Right lobe of liver (tissue), 4 donors: ENCODE data around the gene LRRC66.

Experiments
- POLR2A ChIP-seq: fragments of 450-650 bp; IDR thresholded peaks from one replicate; pipeline ENCODE4 v1.6.1; 2017; ENCODE audit warnings: antibody characterized with exemption, mild to moderate bottlenecking
- TF ChIP-seq, protein P1 (sequence below), 4 donors: fragments of 200-600 bp in 3 of 4; fragments of 450-650 bp in 1 of 4; IDR thresholded peaks; one replicate each; pipeline versions ENCODE4 v1.5.1 to v1.8.0; 2016 to 2022; ENCODE audit warnings: antibody characterized with exemption in 4 of 4, mild to moderate bottlenecking in 2 of 4
- donor health status: DM: no; HTN: no; CAD: no.
- donor health status: DM: no; HTN: no; CAD: no.
- donor health status: DM: no; HTN: yes; CAD: no.

- TF ChIP-seq, protein P1, sequence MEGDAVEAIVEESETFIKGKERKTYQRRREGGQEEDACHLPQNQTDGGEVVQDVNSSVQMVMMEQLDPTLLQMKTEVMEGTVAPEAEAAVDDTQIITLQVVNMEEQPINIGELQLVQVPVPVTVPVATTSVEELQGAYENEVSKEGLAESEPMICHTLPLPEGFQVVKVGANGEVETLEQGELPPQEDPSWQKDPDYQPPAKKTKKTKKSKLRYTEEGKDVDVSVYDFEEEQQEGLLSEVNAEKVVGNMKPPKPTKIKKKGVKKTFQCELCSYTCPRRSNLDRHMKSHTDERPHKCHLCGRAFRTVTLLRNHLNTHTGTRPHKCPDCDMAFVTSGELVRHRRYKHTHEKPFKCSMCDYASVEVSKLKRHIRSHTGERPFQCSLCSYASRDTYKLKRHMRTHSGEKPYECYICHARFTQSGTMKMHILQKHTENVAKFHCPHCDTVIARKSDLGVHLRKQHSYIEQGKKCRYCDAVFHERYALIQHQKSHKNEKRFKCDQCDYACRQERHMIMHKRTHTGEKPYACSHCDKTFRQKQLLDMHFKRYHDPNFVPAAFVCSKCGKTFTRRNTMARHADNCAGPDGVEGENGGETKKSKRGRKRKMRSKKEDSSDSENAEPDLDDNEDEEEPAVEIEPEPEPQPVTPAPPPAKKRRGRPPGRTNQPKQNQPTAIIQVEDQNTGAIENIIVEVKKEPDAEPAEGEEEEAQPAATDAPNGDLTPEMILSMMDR (IDR thresholded peaks at IDR 0.05): no peak
- TF ChIP-seq POLR2A: no peak
These were observed 31.1 kb upstream of the LRRC66 start, which contains the start of gene SPATA18 for GRCh38 chr4:52051213-52051614.
